GM21360 (cell line): Measurements from ENCODE around the gene NCKAP5.

Source experiments
- ATAC-seq: cut with Tn5 transposase; IDR thresholded peaks from one replicate; pipeline ENCODE4 v1.9.1; 2021; ENCODE audit warnings: mild to moderate bottlenecking, moderate library complexity; ENCODE audit not compliant: unreplicated experiment

NCKAP5 gene

DNA sequence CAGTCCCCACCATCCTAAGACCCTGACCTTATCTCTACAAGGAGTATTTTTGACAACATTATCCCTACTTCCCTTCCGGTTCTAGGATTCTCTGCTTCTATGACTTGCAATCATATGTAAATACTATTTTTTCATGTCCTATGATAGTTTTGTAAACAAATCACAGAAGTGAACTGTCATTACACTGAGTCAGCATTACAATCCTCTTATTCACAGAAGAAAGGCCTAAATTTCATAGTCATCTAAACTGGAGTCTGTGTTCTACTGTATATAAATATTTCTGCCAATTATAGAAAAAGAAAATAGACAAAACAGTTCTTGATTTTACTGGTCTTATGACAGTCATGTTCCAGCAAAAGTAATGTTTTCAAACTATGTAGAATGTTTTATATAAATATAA lies 265.1 kb downstream of the NCKAP5 start:
- ATAC-seq = no peak

DNA sequence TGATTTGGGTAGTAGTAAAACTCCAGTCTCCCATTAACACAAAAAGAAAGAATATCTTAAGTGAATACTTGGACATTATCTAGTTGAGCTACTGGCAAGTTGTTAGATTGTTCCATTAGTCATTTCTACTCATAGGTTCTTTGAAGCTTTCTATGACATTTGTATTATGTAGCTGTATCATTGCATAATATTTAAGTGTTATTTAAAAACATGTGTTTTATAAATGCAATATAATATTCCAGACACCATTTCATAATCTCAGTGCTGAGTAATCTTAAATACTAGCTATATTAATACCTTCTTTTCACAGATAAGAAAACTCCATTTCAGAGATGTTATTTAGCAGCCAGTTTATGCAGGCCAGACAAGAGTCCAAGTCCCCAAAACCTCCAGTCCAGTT lies 271.9 kb downstream of the NCKAP5 start:
- ATAC-seq = no peak

DNA sequence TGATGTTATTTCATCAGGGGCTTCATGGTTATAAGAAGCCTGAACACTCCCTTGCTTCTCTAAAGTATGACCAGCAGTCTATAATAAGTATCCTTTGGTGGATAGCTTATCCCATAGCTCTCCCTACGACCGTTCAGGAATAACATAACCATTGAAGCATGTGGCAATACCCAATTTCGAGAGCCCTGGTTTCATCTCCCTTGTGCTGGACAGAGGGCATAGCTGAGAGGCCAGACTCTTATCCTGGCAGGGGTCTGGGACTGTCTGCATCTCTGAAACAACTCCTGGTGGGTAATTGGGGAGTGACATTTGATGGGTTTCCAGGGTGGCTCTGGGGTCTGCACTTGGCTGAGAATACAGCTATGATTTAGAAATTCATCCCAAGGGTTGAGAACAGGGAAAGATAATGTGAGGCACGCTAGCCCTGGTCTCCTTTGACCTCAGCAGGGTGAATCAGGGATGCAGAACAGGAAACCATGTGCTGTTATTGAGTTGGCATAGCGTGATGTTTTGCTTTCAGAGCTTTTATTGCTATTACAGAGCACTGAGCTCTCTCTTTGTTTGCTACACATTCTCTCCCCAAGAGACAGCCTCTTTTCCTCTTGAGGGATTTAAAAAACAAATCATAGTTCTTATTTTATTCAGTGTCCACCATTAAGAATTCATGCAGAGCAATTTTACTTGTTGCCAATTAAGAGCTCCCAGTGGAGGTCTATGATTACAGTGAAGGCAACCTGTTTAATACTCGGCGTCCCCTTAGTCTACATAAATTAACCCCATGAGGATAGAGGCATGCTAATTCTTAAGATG lies 274.5 kb downstream of the NCKAP5 start:
- no peak for ATAC-seq

DNA sequence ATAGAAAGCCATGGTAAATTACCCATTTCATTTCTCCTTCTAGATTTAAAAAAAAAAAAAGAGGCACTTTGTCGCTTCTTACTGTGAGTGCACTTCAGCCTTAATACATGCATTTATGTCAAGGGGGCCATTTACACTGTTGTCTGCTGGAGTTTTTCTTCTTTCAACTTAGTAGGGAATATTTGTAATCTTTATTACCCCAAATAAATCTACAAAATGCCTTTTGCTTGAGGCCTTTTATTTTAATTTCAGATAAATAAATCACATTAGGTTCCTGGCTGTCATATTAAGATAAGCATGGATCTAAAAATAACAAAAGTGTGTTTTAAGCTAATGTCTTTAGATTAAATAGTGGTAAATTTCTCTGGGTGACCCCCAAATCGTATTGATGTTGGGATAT lies 276.0 kb downstream of the NCKAP5 start:
- no peak for ATAC-seq

DNA sequence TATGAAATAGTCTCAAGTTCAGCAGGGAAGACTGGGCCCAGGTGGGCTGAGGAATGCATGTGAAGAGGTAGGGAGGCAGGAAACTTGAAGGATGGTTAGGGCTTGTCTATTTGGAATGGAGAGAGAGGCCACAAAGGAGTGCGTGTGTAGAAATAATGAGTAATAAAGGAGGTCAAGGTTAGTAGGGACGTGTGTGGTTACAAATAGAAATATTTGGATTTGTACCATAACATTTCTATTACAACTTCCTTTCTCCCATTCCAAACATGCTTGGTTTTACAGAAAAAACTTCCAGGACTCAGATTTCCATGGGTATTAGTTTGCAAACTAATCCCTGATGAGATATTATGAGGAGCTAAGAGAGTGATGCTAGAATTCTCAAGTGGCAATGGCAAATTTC lies 280.6 kb downstream of the NCKAP5 start:
- ATAC-seq = no peak

DNA sequence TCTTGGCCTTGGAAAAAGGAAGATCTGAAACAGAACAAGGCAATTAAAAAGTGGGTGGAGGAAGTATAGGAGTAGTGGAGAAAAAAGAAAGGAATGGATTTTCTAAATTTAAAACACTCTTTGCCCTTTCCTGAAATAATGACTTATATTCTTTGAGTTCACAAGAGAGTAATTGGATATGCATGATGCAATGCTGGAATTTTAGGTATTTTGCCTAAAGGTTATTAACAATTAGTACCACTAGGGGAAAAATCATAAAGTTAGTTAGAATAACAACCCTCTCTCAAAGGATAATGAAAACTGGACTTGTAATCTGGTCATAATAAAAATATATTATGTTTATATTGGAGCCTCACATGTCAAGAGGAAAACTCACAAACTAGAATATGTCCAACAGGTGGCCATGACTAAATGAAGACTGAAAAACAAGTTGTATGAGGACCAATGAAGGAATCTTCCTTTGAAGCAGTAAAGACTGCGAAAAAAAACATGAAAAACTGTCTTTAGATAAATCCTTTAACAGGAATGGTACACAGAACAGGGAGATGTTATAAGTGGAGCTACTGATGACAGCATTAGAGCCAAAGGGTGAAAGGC lies 281.8 kb downstream of the NCKAP5 start:
- no peak for ATAC-seq

DNA sequence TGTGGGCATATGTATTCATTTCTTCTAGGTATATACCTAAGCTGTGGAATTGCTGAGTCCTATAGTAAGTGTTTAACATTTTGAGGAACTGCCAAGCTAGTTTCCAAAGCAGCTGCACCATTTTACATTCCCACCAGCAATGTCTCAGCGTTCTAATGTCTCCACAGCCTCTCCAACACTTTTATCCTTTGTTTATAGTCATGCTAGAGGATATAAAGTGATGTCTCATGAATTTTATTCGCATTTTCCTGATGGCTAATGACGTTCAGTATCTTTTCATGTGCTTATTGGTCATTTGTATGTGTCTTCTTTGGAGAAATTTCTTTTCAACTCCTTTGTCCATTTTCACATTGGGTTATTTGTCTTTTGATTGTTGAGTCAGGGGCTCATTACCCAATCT lies 295.2 kb downstream of the NCKAP5 start:
- no peak for ATAC-seq

DNA sequence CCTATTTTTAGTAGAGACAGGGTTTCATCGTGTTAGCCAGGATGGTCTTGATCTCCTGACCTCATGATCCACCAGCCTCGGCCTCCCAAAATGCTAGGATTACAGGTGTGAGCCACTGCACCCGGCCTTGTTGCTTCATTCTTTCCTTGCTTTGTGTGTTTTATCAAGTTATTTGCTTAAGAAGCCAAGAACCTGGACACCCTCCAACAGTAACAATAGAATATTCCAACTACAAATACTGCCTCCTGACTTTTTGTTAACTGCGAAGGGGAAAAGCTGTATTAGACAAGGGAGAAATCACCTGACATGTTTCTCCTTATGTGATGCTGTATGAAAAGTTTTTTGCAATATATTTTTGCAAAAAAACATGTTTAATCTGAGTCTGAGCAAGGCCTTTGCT lies 297.2 kb downstream of the NCKAP5 start:
- ATAC-seq = no peak

DNA sequence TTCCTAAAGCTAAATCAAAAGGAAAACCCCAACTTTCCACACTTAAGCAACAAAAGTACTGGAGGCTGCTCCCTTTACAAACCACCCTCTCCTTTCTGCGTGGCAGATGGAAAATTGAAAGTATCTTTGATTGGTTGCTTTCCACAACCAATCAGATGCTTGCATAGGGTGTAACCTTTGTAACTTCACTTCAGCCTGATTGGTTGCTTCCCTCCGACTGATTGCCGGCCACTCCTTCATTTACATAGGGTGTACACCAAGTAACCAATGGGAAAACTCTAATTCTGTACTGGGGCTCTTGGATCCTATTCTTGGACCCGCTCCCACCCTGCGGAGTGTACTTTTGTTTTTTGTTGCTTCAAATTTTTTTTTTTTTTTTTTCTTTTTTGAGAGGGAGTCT lies 297.7 kb downstream of the NCKAP5 start:
- ATAC-seq = no peak

DNA sequence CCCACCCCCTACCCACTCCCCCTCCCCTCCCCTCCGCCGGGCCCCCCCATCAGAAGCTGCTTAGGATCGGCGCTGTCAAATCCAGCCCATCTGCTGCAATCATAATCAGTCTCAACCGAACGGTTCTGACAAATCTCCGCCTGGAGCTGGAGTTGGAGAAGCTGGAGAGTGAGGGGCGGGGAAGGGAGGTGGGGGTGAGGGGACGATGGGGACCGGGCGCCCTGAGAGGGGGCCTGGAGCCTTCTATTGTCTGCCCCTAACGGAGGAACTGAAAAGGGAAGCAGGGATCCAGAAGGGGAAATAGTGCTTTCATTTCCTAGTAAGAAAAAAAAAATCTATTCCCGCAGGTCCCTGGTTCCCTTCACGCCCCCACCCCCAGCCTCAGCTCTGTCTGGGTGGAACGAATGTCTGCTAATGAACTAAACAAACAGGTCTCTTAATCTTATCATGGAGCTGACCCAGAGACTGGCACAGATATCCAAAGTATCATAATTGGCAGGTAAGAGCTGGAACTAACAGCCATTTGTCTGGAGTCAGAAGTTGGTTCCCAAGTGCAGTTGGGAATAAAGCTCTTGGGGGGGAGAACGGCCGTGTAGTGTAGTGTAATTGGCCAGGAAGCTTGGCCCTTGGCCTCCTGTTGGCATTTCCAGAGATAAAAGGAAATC lies 301.2 kb downstream of the NCKAP5 start:
- no peak for ATAC-seq

DNA sequence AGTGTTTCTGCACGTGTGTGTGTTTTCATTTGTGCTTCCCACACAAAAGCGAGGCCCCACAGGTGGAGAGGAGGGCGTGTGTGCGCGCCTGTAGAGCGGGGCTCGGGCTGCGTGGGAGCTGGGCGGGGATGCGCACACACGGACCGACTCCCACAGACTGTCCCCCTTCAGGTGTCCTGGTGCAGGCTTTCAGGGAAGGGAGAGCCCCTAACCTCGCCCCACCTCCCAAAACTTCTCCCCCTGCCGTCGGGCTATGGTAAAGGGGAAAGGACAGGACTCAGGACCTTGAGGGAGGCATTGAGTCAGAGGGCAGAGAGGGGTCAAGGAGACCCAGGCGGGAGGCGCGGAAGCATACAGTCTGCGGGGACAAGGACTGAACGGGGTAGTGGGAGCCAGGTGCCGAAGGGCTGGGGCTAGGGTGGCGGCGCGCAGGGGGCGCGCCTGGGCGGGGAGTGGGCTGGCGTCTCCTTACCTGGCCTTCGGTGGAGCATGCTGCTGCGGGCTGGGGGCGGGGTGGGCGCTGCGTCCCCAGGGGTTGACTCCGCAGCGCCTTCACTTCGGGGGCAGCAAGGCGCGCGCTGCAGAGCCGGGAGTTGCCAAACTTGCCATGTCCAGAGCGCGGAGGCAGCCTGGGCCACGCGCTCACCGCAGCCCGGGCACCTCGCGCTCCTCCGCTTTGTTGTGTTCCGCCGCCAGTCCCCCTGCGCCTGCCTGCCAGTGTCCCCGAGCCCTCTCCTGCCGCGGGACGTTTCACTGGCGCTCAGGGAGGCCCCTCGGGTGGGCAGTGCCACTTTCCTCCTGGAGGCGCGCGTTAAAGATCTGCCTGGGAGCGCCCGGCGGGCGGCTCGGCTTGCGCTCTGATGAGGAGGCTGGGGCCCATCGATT lies 302.0 kb downstream of the NCKAP5 start:
- no peak for ATAC-seq

DNA sequence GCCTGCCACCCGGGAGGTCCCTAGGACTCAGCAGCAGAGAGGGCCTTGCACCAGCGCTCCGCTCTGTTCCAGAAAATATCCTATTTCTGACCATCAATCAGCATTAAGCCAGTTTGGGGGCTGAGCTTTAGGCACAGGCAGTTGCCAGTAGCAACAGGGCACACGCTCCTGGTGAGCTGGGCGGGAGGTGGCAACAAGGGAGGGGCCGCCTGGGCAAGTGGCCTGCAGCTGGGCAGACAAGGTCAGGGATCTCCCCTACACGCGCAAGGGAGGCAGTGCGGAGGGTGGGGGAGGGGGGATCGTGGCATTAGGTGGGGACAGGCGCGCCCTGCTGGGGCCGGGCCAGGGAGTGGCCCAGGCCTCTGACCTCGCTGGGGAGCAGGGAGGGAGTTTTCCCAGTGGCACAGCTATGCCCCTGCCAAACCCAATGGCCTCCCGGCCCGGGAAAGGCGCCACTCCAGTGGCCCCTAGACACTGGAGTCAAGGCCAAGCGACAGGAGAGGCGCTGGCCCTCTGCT lies 302.8 kb downstream of the NCKAP5 start:
- no peak for ATAC-seq

DNA sequence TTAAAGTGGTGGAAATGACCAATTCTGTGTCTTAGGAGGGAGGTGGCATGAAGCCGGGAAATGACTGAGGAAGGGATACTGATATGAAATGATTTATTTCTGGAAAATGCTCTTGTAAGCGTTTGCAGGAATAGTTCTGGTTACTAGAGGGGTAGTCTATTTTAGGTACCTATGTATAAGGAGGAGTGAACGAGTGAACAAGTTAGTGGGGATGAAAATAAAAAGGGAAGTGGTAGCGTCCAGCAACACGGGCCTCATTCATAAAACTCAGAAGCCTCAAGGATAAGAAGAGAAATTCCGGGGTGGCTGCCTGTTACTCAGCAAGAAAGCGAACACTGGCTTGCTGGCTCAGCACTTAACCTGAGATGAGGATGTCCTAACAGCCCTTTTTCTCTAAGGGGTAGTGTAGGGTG lies 303.3 kb downstream of the NCKAP5 start:
- ATAC-seq = no peak

DNA sequence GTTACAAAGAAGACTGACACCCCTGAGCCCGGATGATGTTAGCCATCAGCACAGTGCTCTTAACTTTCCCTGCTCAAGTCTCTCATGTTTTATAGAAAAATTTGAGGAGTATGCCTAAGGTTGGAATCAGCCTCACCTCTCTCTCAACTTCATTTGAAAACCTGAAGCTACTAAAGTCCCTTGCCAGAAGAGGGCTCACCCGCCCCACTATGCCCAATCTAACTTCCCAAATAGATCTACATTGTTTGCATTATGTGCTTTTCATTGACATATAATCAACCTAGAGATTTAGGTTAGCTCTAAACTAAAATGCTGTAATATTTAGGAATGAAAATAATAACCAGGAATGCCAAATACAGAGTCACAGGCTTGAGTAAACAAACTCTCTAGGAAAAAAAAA lies 305.4 kb downstream of the NCKAP5 start:
- ATAC-seq = no peak

DNA sequence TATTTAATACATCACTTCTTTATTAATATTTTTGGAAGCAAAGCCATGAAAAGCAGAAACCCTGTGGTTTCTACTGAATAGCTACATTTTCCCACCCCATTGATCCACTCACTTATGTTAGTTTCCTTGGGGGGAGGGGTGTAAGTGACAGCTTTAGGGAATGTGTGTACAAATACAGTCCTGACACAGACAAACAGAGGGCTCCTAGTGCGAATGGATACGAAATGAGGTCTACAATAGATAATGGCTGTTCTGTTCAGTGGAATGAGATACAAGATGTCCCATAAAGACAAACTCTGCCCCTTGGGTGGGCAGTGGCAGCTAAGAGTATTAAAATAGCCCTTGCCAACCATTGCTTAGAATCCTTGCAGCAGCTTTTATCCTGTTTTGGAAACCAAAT lies 312.9 kb downstream of the NCKAP5 start:
- ATAC-seq = no peak

DNA sequence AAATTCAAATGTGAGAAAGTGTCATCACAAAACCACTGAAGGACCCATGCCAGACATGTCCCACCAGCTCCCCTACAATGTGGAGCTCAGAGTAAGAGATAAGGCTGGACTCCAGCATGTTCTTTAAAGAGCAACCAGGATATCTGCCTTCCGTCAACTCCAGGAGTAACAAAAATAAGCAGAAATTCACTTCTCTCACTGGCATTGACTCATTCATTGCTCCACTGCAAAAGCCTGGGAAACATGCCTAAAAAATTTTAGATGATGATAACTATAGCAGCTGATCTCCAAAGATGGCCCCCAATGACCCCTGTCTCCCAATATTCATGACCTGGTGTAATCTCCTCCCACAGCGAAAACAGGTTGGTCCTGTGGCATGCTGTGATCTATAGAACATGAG lies 314.5 kb downstream of the NCKAP5 start:
- no peak for ATAC-seq

DNA sequence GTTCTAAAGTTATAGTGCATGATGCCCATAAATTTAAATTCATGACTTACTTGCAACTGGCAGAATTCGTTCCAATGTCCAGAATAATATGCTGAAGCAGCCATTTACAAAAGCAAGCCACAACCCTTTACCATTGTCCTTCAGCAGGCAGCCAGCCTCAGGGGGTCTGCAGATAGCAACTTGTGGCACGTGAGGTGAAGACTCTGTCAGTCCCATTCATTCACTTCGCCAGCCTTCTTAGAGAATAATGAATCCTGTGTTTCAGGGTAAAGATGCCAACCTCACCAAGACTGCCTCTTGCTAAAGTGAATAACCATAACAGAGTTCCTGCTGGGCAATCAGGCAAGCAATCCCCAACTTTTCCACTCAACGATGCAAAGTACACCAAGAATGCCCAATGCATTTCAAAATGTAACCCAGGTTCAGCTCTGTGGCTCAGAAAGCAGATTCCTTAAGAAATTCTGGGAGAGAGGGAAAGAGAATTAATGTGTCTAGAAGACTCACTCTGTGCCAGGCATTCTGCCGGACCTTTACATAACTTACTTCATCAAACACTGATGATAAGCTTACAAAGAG lies 315.4 kb downstream of the NCKAP5 start:
- no peak for ATAC-seq

DNA sequence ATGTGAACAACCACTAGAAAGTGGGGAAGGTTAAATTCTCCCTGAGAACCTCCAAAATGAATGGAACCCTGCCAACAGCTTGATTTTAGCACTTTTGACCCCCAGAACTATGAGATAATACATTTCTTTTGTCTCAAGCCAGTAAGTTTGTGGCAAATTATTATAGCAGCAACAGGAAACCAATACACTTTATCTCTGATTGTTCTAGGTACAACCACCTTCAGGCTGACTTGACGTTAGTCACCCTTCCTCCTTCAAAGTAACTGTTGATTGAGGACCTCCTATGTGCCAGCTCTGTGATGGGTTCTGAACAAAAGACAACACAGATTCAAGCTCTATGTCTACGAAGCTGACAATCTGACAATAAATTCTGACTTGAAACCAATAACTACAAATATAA lies 318.9 kb downstream of the NCKAP5 start:
- ATAC-seq = no peak

DNA sequence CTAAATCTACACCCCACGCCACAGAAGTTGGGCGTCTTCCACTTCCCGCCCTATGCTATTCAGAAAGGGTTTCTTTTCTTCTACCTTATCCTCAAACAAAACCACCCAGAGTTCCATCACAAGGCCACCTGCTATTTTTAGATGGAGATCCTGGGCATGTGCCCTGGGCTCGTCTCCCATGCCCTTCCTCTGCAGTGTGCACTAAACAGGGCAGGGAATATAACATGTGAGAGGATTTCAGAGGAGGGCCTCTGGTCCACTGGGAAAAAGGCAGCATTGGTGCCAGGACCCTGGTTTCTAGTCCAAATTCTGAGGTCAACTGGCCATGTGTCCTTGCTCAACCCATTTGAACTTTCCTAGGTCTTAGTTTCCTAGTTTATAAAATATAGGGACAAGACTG lies 320.0 kb downstream of the NCKAP5 start:
- ATAC-seq = no peak

DNA sequence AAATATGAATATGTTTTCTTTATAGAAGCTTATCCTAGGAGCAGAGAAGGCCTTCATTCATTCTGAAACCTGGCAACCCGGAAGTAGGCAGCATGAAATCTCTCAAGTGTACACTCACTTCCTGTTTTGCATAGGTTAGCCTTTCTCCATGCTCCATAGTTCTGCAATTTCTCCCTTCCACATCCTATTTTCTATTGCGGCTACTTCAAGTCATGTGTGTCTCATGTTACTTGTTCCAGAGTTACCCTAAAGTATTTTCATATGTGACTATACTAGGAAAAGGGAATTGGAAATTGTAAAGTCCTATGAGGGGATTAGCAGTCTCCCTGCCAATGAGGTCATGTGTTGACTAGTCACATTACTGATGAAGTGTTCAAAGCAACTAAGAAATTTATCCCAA lies 320.6 kb downstream of the NCKAP5 start:
- no peak for ATAC-seq

DNA sequence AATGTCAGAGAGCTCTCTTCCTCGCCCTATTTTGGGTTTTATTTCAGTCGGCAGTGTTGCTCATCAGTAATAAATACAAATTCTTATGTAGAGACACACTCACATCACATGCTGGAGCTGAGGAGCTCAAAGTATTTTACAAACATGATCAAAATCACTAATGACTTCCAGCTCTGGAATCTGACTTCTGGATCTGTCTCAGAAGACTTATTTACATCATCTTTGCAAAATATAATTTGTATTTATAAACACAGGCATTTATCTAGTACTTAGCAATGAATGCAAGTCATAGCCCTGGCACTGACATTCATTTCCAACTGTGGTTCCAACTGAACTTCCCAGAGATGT lies 327.1 kb downstream of the NCKAP5 start:
- no peak for ATAC-seq
